Naive thymus-derived CD4-positive, alpha-beta T cell (primary cell): ENCODE data around the gene KRT40. TPM values are rescaled to one million over a fixed set of nuclear protein-coding genes. Genes with fewer than 3 reads are reported as not detected.

Source experiments
- ATAC-seq: fragments of 150-1000 bp; cut with Tn5 transposase; 2 replicates; pipeline ENCODE4 v1.10.0; 2021; ENCODE audit warnings: mild to moderate bottlenecking, moderate library complexity
- CTCF ChIA-PET: fragments of 350-600 bp; sonication (Branson Sonifier 250); formaldehyde crosslinking; loops from one replicate; lab custom pipeline; 2021; ENCODE audit warnings: antibody characterized with exemption; lab: Charles Lee
- POLR2A ChIA-PET: fragments of 350-600 bp; sonication (Branson Sonifier 250); formaldehyde crosslinking; loops from one replicate; lab custom pipeline; 2021; ENCODE audit warnings: antibody characterized with exemption, inconsistent platforms; lab: Charles Lee
- DNase-seq, 9 donors: peaks; one replicate each; pipeline versions ENCODE4 v3.0.0 to v3.0.0-alpha.2; 2020 to 2022; ENCODE audit warnings: mixed read lengths in 1 of 9
- H3K27ac ChIP-seq: one replicate; pipeline ENCODE4 v1.7.0; 2013; ENCODE audit warnings: mild to moderate bottlenecking, low read depth, low read length, moderate library complexity
- H3K27me3 ChIP-seq, 2 donors: one replicate each; pipeline ENCODE4 v1.7.0; 2013; ENCODE audit warnings: low read length in 2 of 2, mild to moderate bottlenecking in 2 of 2, moderate library complexity in 2 of 2; ENCODE audit not compliant: control insufficient read depth in 2 of 2, insufficient read depth in 2 of 2
- H3K36me3 ChIP-seq, 3 experiments: 1 replicate in 2 of 3; 2 replicates in 1 of 3; pipeline ENCODE4 v1.7.0; 2013; ENCODE audit warnings: low read length in 3 of 3, mild to moderate bottlenecking in 3 of 3, moderate library complexity in 1 of 3; ENCODE audit not compliant: insufficient read depth in 3 of 3, control insufficient read depth in 2 of 3
- H3K4me1 ChIP-seq, 2 donors: one replicate each; pipeline ENCODE4 v1.7.0; 2013; ENCODE audit warnings: low read length in 2 of 2, mild to moderate bottlenecking in 2 of 2, moderate library complexity in 1 of 2; ENCODE audit not compliant: control insufficient read depth in 2 of 2, insufficient read depth in 2 of 2
- H3K4me3 ChIP-seq: 2 replicates; pipeline ENCODE4 v1.7.0; 2013; ENCODE audit warnings: mild to moderate bottlenecking, low read length
- H3K9me3 ChIP-seq, 3 experiments: 1 replicate in 2 of 3; 2 replicates in 1 of 3; pipeline ENCODE4 v1.7.0; 2013; ENCODE audit warnings: low read length in 3 of 3; ENCODE audit not compliant: control insufficient read depth in 2 of 3
- H3K27ac Mint-ChIP-seq, 9 donors: one replicate each; pipeline ENCODE4 v1.8.0; 2020 to 2022; ENCODE audit warnings: mixed read lengths in 9 of 9, mild to moderate bottlenecking in 8 of 9, moderate library complexity in 5 of 9, inconsistent platforms in 2 of 9
- H3K27me3 Mint-ChIP-seq, 5 donors: one replicate each; pipeline ENCODE4 v1.8.0; 2021 to 2022; ENCODE audit warnings: mixed read lengths in 5 of 5, mild to moderate bottlenecking in 1 of 5
- H3K36me3 Mint-ChIP-seq, 5 donors: one replicate each; pipeline ENCODE4 v1.8.0; 2020 to 2022; ENCODE audit warnings: mixed read lengths in 5 of 5, mild to moderate bottlenecking in 3 of 5, inconsistent platforms in 1 of 5
- H3K4me1 Mint-ChIP-seq, 7 donors: one replicate each; pipeline ENCODE4 v1.8.0; 2020 to 2022; ENCODE audit warnings: mixed read lengths in 7 of 7, mild to moderate bottlenecking in 3 of 7, inconsistent platforms in 1 of 7
- H3K4me3 Mint-ChIP-seq, 10 donors: one replicate each; pipeline ENCODE4 v1.8.0; 2020 to 2022; ENCODE audit warnings: mild to moderate bottlenecking in 10 of 10, mixed read lengths in 10 of 10, moderate library complexity in 6 of 10, inconsistent platforms in 2 of 10
- H3K9me3 Mint-ChIP-seq, 11 donors: one replicate each; pipeline ENCODE4 v1.8.0; 2020 to 2022; ENCODE audit warnings: mixed read lengths in 11 of 11, mild to moderate bottlenecking in 4 of 11, inconsistent platforms in 1 of 11, moderate library complexity in 1 of 11
- intact Hi-C, 2 donors: fragments of 100-400 bp; cut with micrococcal nuclease; formaldehyde crosslinking; loops; one replicate each; pipeline ENCODE4 v1.15.1; 2023
- polyA plus RNA-seq, 2 donors: library from polyadenylated mRNA; unstranded; fragments of 300-500 nt; fragmentation: Illumina TruSeq; gene quantifications; one replicate each; pipeline ENCODE4 v1.2.3, GENCODE V29; 2021
- total RNA-seq, 6 experiments: library from RNA in 5 of 6; stranded (reverse) in 5 of 6; gene quantifications; 1 replicate in 5 of 6; 2 replicates in 1 of 6; pipeline ENCODE4 v1.2.3 and lab custom pipeline; 2021 to 2026

The KRT40 gene
- total and polyA plus RNA-seq, 7 experiments from 2014 or later: not detected

DNA sequence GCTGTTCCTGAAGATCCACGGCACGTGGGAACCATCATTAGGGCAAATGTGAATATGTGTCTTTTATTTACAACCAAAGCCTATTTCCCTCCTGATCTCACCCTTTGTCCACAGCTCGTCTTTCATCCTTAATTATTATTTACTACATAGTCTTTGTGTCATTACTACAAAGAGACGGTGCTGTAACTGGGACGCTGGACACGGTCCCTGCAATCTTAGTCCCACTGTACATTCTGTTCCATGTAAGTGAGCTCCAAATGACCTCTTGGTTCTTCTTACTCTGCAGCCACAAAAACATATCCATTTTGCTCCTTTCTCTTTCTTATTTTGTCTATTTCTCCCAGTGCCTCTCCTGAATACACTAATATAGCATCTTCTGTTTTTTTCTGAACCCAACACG lies 34.0 kb downstream of the KRT40 start:
- Mint-ChIP-seq H3K36me3 (no peaks in the 10 kb centered on the region), H3K27me3 (peaks cover 54 to 77% (median 72%) of the 10 kb centered on the region in 5 donors)
- POLR2A ChIA-PET: no interaction called here

DNA sequence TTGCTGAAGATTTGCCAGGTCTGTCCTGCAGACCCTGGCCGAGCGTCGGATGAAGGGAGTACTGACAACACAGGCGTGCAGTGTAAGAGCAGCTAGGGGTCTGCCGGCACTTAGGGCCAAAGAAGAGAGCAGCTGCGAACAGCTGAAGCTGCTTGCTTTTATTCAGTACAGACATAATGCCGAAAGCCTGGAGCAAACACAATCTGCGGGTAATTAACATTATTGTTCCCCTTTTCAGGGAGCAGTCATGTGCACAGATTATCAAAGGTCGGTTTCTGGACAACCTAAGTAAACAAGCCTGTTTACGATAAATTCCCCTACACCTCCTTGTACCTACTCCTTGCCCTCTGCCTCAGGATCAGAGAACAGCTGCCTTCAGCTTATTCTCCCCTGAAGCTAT lies 34.7 kb downstream of the KRT40 start:
- H3K9me3 Mint-ChIP-seq: peaks cover 0 to 2% (median 0%) of the 10 kb centered on the region in 11 donors
- Histone ChIP-seq H3K36me3 (no peaks in the 10 kb centered on the region), H3K27me3 (no peaks in the 10 kb centered on the region), H3K27ac (no peak overlapping the region), H3K4me1 (no peaks in the 10 kb centered on the region), H3K4me3 (no peak overlapping the region), H3K9me3 (no peaks in the 10 kb centered on the region)
- DNase-seq: no peak
- ChIA-PET CTCF (no interaction called here), POLR2A (no interaction called here)
- peaks cover 57 to 81% (median 67%) of the 10 kb centered on the region in 5 donors for H3K27me3 Mint-ChIP-seq
- no peak for ATAC-seq
- intact Hi-C loops: no loop called here
- H3K4me3 Mint-ChIP-seq: no peak overlapping the region
- no peaks in the 10 kb centered on the region for H3K36me3 Mint-ChIP-seq
- no peaks in the 10 kb centered on the region for H3K4me1 Mint-ChIP-seq
- no peak overlapping the region for H3K27ac Mint-ChIP-seq

More for the DNA sequence above, 34.0 kb downstream of the KRT40 start:
- Mint-ChIP-seq H3K4me1 (no peaks in the 10 kb centered on the region), H3K27ac (no peak overlapping the region), H3K4me3 (no peak overlapping the region), H3K9me3 (peaks cover 0 to under 1% (median 0%) of the 10 kb centered on the region in 11 donors)
- intact Hi-C loops: no loop called here
- Histone ChIP-seq H3K27ac (no peak overlapping the region), H3K36me3 (no peaks in the 10 kb centered on the region), H3K4me3 (no peak overlapping the region), H3K9me3 (no peaks in the 10 kb centered on the region), H3K27me3 (no peaks in the 10 kb centered on the region), H3K4me1 (no peaks in the 10 kb centered on the region)
- CTCF ChIA-PET: no interaction called here
- ATAC-seq (no peak), DNase-seq (no peak)

DNA sequence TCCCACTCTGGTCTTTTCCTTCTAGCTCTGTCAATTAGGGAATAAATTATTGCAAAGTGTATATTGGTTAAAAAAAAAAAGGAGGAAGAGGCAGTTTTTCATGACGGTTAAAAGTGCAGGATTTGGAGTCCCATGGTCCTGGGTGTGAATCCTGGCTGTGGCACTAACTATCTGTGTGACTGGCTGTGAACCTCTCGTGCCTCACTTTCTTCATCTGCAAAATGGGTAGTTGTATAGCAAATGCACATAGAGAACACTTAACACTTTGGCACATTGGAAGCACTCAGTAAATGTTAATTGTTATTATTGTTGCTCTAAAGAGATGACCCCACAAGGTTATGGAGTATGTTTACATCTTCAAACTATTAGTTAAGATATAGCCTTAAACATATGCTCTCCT lies 36.2 kb downstream of the KRT40 start:
- ChIA-PET CTCF (no interaction called here), POLR2A (no interaction called here)
- H3K27ac Mint-ChIP-seq: no peak overlapping the region
- H3K4me1 Mint-ChIP-seq: no peaks in the 10 kb centered on the region
- Histone ChIP-seq H3K36me3 (no peaks in the 10 kb centered on the region), H3K4me3 (no peak overlapping the region), H3K27me3 (no peaks in the 10 kb centered on the region), H3K27ac (no peak overlapping the region), H3K9me3 (no peaks in the 10 kb centered on the region), H3K4me1 (no peaks in the 10 kb centered on the region)
- H3K9me3 Mint-ChIP-seq: peaks cover 0 to 4% (median 0%) of the 10 kb centered on the region in 11 donors
- H3K4me3 Mint-ChIP-seq: no peak overlapping the region
- intact Hi-C loops: no loop called here
- no peaks in the 10 kb centered on the region for H3K36me3 Mint-ChIP-seq
- ATAC-seq (no peak), DNase-seq (no peak)
- H3K27me3 Mint-ChIP-seq: peaks cover 53 to 78% (median 61%) of the 10 kb centered on the region in 5 donors

DNA sequence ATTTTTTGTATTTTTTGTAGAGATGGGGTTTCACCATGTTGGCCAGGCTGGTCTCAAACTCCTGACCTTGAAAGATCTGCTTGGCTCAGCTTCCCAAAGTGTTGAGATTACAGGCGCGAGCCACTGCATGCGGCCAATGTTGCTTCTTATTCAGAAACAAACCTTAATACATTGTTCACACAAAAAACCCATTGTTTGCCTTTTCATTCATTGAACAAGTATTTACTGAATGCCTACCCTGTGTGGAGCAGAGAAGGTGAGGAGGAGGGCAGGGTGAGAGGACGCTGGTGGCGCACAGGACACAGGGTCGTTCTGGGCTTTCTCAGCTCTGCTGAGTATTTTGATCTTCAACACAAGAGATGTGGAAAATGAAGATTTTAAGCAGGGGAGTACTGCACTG lies 38.7 kb downstream of the KRT40 start:
- H3K4me1 ChIP-seq: no peaks in the 10 kb centered on the region
- intact Hi-C loops: no loop called here
- peaks cover 51 to 74% (median 59%) of the 10 kb centered on the region in 5 donors for H3K27me3 Mint-ChIP-seq
- ATAC-seq (no peak), DNase-seq (no peak)
- no peak overlapping the region for H3K4me3 Mint-ChIP-seq
- POLR2A ChIA-PET: no interaction called here
- no peaks in the 10 kb centered on the region for H3K36me3 Mint-ChIP-seq
- H3K27ac Mint-ChIP-seq: no peak overlapping the region
- peaks cover 0 to 4% (median 0%) of the 10 kb centered on the region in 7 donors for H3K4me1 Mint-ChIP-seq
- no peak overlapping the region for H3K4me3 ChIP-seq
- H3K9me3 ChIP-seq: no peaks in the 10 kb centered on the region
- H3K27ac ChIP-seq: no peak overlapping the region
- H3K36me3 ChIP-seq: no peaks in the 10 kb centered on the region
- peaks cover 0 to 4% (median 0%) of the 10 kb centered on the region in 11 donors for H3K9me3 Mint-ChIP-seq
- CTCF ChIA-PET: interaction anchor here (0.6 to 0.7 kb wide), 2 partner anchors 283 to 704 kb away, joined by 3 read pairs; no protein-coding TSS in a partner anchor
- no peaks in the 10 kb centered on the region for H3K27me3 ChIP-seq

DNA sequence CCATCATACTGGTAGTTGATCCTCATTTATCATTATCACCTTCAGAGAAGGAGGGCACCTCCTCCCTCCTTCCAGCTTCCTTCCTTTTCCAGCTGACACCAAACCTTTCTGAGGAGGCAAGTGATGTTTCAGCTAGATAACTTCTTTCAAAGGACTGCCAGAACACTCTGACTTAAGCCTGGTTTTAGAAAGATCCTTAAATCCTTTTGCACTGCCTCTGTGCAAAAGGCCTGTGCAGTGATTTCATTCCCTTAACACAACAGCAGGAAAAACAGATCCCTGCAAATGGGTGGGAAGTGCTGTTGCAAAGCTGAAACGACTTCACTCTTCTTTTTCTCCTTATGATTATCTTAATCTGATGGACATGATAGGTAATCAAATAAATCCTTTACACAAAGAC lies 39.6 kb downstream of the KRT40 start:
- Histone ChIP-seq H3K4me1 (no peaks in the 10 kb centered on the region), H3K36me3 (no peaks in the 10 kb centered on the region), H3K4me3 (no peak overlapping the region), H3K9me3 (no peaks in the 10 kb centered on the region), H3K27me3 (no peaks in the 10 kb centered on the region), H3K27ac (no peak overlapping the region)
- intact Hi-C loops: no loop called here
- Mint-ChIP-seq H3K27ac (no peak overlapping the region), H3K9me3 (peaks cover 0 to 4% (median 0%) of the 10 kb centered on the region in 11 donors), H3K4me1 (peaks cover 0 to 4% (median 0%) of the 10 kb centered on the region in 7 donors), H3K36me3 (no peaks in the 10 kb centered on the region), H3K27me3 (peaks cover 43 to 66% (median 53%) of the 10 kb centered on the region in 5 donors), H3K4me3 (no peak overlapping the region)
- CTCF ChIA-PET: no interaction called here
- POLR2A ChIA-PET: no interaction called here
- no peak for ATAC-seq
- DNase-seq: no peak

DNA sequence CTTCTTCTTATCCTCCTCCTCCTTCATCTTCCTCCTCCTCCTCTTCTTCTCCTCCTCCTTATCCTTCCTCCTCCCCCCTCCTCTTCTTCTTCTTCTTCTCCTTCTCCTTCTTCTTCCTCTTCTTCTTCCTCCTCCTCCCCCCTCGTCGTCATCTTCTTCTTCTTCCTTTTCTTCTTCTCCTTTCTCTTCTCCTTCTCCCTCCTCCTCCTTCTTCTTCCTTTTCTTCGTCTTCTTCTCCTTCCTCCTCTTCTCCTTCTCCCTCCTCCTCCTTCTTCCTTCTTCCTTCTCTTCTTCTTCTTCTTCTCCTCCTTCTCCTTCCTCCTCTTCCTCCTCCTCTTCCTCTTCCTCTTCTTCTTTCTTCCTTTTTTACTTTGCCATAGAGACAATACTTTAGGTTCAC lies 41.6 kb downstream of the KRT40 start:
- no peak for ATAC-seq
- ChIA-PET CTCF (no interaction called here), POLR2A (no interaction called here)
- no peaks in the 10 kb centered on the region for H3K9me3 ChIP-seq
- DNase-seq: no peak
- Mint-ChIP-seq H3K36me3 (no peaks in the 10 kb centered on the region), H3K4me3 (no peak overlapping the region), H3K9me3 (peaks cover 0 to 4% (median 0%) of the 10 kb centered on the region in 11 donors), H3K27me3 (peaks cover 25 to 49% (median 37%) of the 10 kb centered on the region in 5 donors), H3K27ac (no peak overlapping the region), H3K4me1 (peaks cover 0 to 4% (median 0%) of the 10 kb centered on the region in 7 donors)
- H3K27me3 ChIP-seq: no peaks in the 10 kb centered on the region
- H3K4me1 ChIP-seq: no peaks in the 10 kb centered on the region
- no peak overlapping the region for H3K4me3 ChIP-seq
- H3K27ac ChIP-seq: no peak overlapping the region
- intact Hi-C loops: no loop called here
- H3K36me3 ChIP-seq: no peaks in the 10 kb centered on the region

DNA sequence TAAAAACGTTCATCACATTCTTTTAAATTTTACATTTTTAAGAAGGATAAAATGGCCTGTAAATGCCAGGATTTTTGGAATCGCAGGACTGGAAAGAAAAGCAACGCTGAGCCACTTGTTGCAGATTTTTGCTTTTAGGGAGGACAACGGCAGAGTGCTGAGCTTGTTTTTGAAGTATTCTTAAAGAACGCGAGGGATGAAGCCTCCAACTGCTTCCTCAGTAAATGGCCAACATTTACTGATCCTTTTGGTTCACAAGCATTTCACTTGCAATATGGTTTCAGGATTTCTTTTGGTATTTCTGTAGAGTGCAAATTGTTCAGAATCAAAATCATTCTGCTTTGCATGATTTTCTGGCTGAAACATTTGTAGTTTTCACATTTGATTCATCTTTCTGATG lies 43.9 kb downstream of the KRT40 start:
- no peak for DNase-seq
- H3K36me3 ChIP-seq: no peaks in the 10 kb centered on the region
- intact Hi-C loops: no loop called here
- no peak overlapping the region for H3K27ac Mint-ChIP-seq
- H3K4me3 ChIP-seq: no peak overlapping the region
- CTCF ChIA-PET: no interaction called here
- no peak overlapping the region for H3K4me3 Mint-ChIP-seq
- no peak for ATAC-seq
- H3K36me3 Mint-ChIP-seq: no peaks in the 10 kb centered on the region
- peaks cover 0 to 4% (median 0%) of the 10 kb centered on the region in 11 donors for H3K9me3 Mint-ChIP-seq
- H3K27me3 ChIP-seq: no peaks in the 10 kb centered on the region
- POLR2A ChIA-PET: no interaction called here
- no peaks in the 10 kb centered on the region for H3K9me3 ChIP-seq
- peaks cover 0 to 4% (median 0%) of the 10 kb centered on the region in 7 donors for H3K4me1 Mint-ChIP-seq
- H3K4me1 ChIP-seq: no peaks in the 10 kb centered on the region
- no peak overlapping the region for H3K27ac ChIP-seq
- H3K27me3 Mint-ChIP-seq: peaks cover 11 to 30% (median 24%) of the 10 kb centered on the region in 5 donors
